DND-41 (cell line): ENCODE data around the gene UNC5C.

Experiments used
- ATAC-seq: fragments of 200-7000 bp; cut with Tn5 transposase; 3 replicates; pipeline ENCODE4 v1.9.1; 2021; ENCODE audit warnings: low read depth; ENCODE audit not compliant: insufficient read depth
- DNase-seq: peaks from one replicate; pipeline ENCODE4 v3.0.0-alpha.2; 2020
- H2AFZ ChIP-seq: 2 replicates; pipeline ENCODE4 v1.6.0; 2012; ENCODE audit warnings: low read depth, low read length
- H3K27ac ChIP-seq: 2 replicates; pipeline ENCODE4 v1.5.1; 2012; ENCODE audit warnings: low read length, inconsistent platforms
- H3K27me3 ChIP-seq: fragments of 200-600 bp; sonication (generic); 2 replicates; pipeline ENCODE4 v1.6.0; 2012; ENCODE audit warnings: low read length, mild to moderate bottlenecking, inconsistent platforms; ENCODE audit not compliant: insufficient read depth, poor library complexity
- H3K36me3 ChIP-seq: 2 replicates; pipeline ENCODE4 v1.5.1; 2012; ENCODE audit warnings: low read length, inconsistent platforms; ENCODE audit not compliant: insufficient read depth
- H3K4me1 ChIP-seq: 2 replicates; pipeline ENCODE4 v1.5.1; 2012; ENCODE audit warnings: mild to moderate bottlenecking, low read length; ENCODE audit not compliant: insufficient read depth
- H3K4me2 ChIP-seq: 2 replicates; pipeline ENCODE4 v1.6.0; 2012; ENCODE audit warnings: mild to moderate bottlenecking, moderate library complexity, low read length, inconsistent platforms; ENCODE audit not compliant: insufficient read depth
- H3K4me3 ChIP-seq, 2 experiments: fragments of 200-600 bp in 1 of 2; shearing (Covaris generic) in 1 of 2; 2 replicates each; pipeline ENCODE4 v1.5.1; 2012 to 2016; ENCODE audit warnings: inconsistent platforms in 2 of 2, low read length in 2 of 2, mild to moderate bottlenecking in 2 of 2, low read depth in 1 of 2, moderate library complexity in 1 of 2
- H3K79me2 ChIP-seq: 2 replicates; pipeline ENCODE4 v1.6.0; 2012; ENCODE audit warnings: low read length, inconsistent platforms; ENCODE audit not compliant: insufficient read depth
- H3K9ac ChIP-seq: 2 replicates; pipeline ENCODE4 v1.6.0; 2012; ENCODE audit warnings: low read depth, mild to moderate bottlenecking, inconsistent platforms, low read length, moderate library complexity
- H3K9me3 ChIP-seq: 2 replicates; pipeline ENCODE4 v1.5.1; 2012; ENCODE audit warnings: low read length, moderate library complexity, mild to moderate bottlenecking, inconsistent platforms; ENCODE audit not compliant: insufficient read depth, severe bottlenecking
- H4K20me1 ChIP-seq: 2 replicates; pipeline ENCODE4 v1.6.0; 2012; ENCODE audit warnings: low read length; ENCODE audit not compliant: insufficient read depth
- CTCF ChIP-seq: IDR thresholded peaks from 2 replicates; pipeline ENCODE4 v1.5.1; 2012; ENCODE audit warnings: borderline replicate concordance, low read length, moderate library complexity, mild to moderate bottlenecking; ENCODE audit not compliant: poor library complexity, severe bottlenecking; ENCODE audit errors: extremely low read depth
- EZH2 ChIP-seq: IDR thresholded peaks from 3 replicates; pipeline ENCODE4 v1.6.1; 2012; ENCODE audit warnings: borderline replicate concordance, low read depth, mild to moderate bottlenecking, moderate library complexity, low read length, inconsistent platforms; ENCODE audit not compliant: severe bottlenecking

Gene UNC5C

GRCh38 chr4:95393821-95394220, 155.0 kb downstream of the UNC5C start:
- H2AFZ ChIP-seq, result no peak overlapping the region
- TF ChIP-seq CTCF (no peak), EZH2 (no peak)
- H3K36me3 ChIP-seq, result no peaks in the 10 kb centered on the region
- no peaks in the 10 kb centered on the region for H3K79me2 ChIP-seq
- no peak overlapping the region for H3K9ac ChIP-seq
- H3K27me3 ChIP-seq, result no peaks in the 10 kb centered on the region
- DNase-seq, result no peak
- H3K27ac ChIP-seq, result no peak overlapping the region
- no peaks in the 10 kb centered on the region for H3K9me3 ChIP-seq
- H4K20me1 ChIP-seq, result no peaks in the 10 kb centered on the region
- no peak overlapping the region for H3K4me3 ChIP-seq
- no peaks in the 10 kb centered on the region for H3K4me1 ChIP-seq
- ATAC-seq, result no peak
- H3K4me2 ChIP-seq, result no peak overlapping the region

GRCh38 chr4:95388911-95389310, 159.9 kb downstream of the UNC5C start:
- ATAC-seq (no peak), DNase-seq (no peak)
- H4K20me1 ChIP-seq, result no peaks in the 10 kb centered on the region
- no peak overlapping the region for H3K9ac ChIP-seq
- no peaks in the 10 kb centered on the region for H3K36me3 ChIP-seq
- H3K9me3 ChIP-seq, result no peaks in the 10 kb centered on the region
- H2AFZ ChIP-seq, result no peak overlapping the region
- H3K4me1 ChIP-seq, result no peaks in the 10 kb centered on the region
- H3K4me3 ChIP-seq, result no peak overlapping the region
- no peaks in the 10 kb centered on the region for H3K27me3 ChIP-seq
- H3K79me2 ChIP-seq, result no peaks in the 10 kb centered on the region
- H3K27ac ChIP-seq, result no peak overlapping the region
- no peak for TF ChIP-seq CTCF
- TF ChIP-seq EZH2, result no peak
- H3K4me2 ChIP-seq, result no peak overlapping the region

GRCh38 chr4:95387719-95388118, 161.1 kb downstream of the UNC5C start:
- no peak overlapping the region for H3K27ac ChIP-seq
- H4K20me1 ChIP-seq, result no peaks in the 10 kb centered on the region
- H3K4me1 ChIP-seq, result no peaks in the 10 kb centered on the region
- no peaks in the 10 kb centered on the region for H3K27me3 ChIP-seq
- H3K4me3 ChIP-seq, result no peak overlapping the region
- DNase-seq (no peak), ATAC-seq (no peak)
- H3K9me3 ChIP-seq, result no peaks in the 10 kb centered on the region
- no peak overlapping the region for H3K9ac ChIP-seq
- H3K79me2 ChIP-seq, result no peaks in the 10 kb centered on the region
- H2AFZ ChIP-seq, result no peak overlapping the region
- TF ChIP-seq EZH2 (no peak), CTCF (no peak)
- no peak overlapping the region for H3K4me2 ChIP-seq
- H3K36me3 ChIP-seq, result no peaks in the 10 kb centered on the region

- Histone ChIP-seq H3K4me2 (no peak overlapping the region), H2AFZ (no peak overlapping the region), H3K79me2 (no peaks in the 10 kb centered on the region), H3K4me3 (no peak overlapping the region), H3K27ac (no peak overlapping the region), H3K9ac (no peak overlapping the region), H4K20me1 (no peaks in the 10 kb centered on the region), H3K4me1 (no peaks in the 10 kb centered on the region), H3K36me3 (no peaks in the 10 kb centered on the region), H3K27me3 (no peaks in the 10 kb centered on the region), H3K9me3 (no peaks in the 10 kb centered on the region)
- no peak for DNase-seq
- peak; percentile 54; the same call in 1 of the 3 replicates for ATAC-seq
- no peak for TF ChIP-seq EZH2
- no peak for TF ChIP-seq CTCF
Measured at GRCh38 chr4:95386410-95386809, 162.4 kb downstream of the UNC5C start.
